Activated T-helper 2 cell treated with anti-CD3 and anti-CD28 coated beads, Interferon-gamma antibody, Interleukin-2, Interleukin-4, amounts not matched to agents 10 μg/mL and 5 μg/mL and 100 μg/mL, durations not matched to agents 14 hours and 24 hours and 36 hours (primary cell): Measurements from ENCODE around the gene LRRC61. TPM values are rescaled to one million over a fixed set of nuclear protein-coding genes. Genes with fewer than 3 reads are reported as not detected.

ENCODE experiments used
- DNase-seq: peaks from one replicate; pipeline ENCODE4 v3.0.0; 2021; ENCODE audit warnings: low spot score
- H3K27ac Mint-ChIP-seq: one replicate; pipeline ENCODE4 v1.8.0; 2021; ENCODE audit warnings: mixed read lengths
- H3K27me3 Mint-ChIP-seq: one replicate; pipeline ENCODE4 v1.8.0; 2021; ENCODE audit warnings: low read depth, mixed read lengths
- H3K36me3 Mint-ChIP-seq: one replicate; pipeline ENCODE4 v1.8.0; 2021; ENCODE audit warnings: low read depth, mixed read lengths
- H3K4me1 Mint-ChIP-seq: one replicate; pipeline ENCODE4 v1.8.0; 2021; ENCODE audit warnings: low read depth, mixed read lengths
- H3K4me3 Mint-ChIP-seq: one replicate; pipeline ENCODE4 v1.8.0; 2021; ENCODE audit warnings: low read depth, mild to moderate bottlenecking, moderate library complexity, mixed read lengths
- H3K9me3 Mint-ChIP-seq: one replicate; pipeline ENCODE4 v1.8.0; 2021; ENCODE audit warnings: mixed read lengths
- intact Hi-C: fragments of 100-400 bp; cut with micrococcal nuclease; formaldehyde crosslinking; loops from one replicate; pipeline ENCODE4 v1.15.1; 2023
- total RNA-seq: library from RNA; stranded (reverse); gene quantifications from 2 replicates; pipeline ENCODE4 v1.2.3, GENCODE V29; 2022

The LRRC61 gene
- total RNA-seq, 1 donor from 2014 or later, result 25.8 TPM

DNA sequence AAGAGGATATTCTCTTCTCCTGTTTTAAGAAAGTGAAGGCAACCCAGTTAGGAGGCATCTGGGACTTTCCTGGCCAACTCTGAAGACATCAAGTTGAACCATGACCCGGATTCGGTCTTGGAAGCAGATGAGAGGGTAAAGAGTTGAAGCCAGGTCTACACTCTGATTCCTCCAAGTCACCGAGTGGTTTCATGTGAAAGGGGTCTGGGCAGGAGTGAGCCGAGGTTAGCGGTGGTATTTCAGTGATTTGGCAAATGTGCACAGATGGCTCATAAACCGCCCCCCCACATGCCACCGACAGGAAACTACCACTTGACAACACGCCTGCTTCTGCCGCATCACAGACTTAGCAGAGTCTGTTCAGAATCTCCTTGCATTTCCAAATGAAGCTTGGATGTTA is 34.1 kb downstream of the LRRC61 start:
- DNase-seq, result peak; percentile 34
- peaks cover 4% of the 10 kb centered on the region for H3K27me3 Mint-ChIP-seq
- H3K9me3 Mint-ChIP-seq, result no peaks in the 10 kb centered on the region
- H3K4me3 Mint-ChIP-seq, result peak overlapping the region; percentile 27
- H3K4me1 Mint-ChIP-seq, result peaks cover 33% of the 10 kb centered on the region
- peak overlapping the region; percentile 68 for H3K27ac Mint-ChIP-seq
- intact Hi-C loops, result loop anchor here (1.0 to 5.0 kb wide), 6 partner anchors 11 to 400 kb away; partner anchors contain the start of genes ACTR3C, LRRC61, REPIN1 and ZNF775
- H3K36me3 Mint-ChIP-seq, result no peaks in the 10 kb centered on the region

DNA sequence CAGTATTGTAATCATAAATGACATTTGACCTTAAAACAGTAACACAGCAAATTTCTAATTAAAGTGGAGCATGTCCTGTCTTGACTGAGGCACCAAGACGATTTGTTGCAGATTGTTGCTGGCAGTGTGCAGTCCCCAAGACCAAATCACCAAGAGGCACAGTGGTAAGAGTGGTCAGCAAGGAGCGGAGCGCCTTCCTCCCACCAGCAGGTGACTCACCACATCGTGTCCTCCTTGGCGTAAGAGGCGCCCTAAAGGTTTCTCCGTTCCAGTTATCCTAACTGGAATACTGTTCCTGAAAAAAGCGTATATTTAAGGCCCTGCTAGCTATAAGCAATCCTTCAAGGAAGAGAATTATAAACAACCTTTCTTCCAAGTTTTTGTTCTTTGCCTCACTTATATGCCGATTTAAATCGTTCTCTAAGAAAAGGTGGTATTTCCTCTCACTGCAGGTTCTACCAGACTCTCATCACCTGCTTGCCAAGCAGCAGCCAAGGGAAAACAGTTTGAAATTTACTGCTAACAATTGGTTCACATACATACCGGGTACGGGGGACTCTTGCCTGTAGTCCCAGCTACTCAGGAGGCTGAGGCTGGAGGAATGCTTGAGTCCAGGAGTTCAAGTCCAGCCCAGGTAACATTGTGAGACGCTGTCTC is 34.7 kb downstream of the LRRC61 start:
- no peak for DNase-seq
- peak overlapping the region; percentile 68 for H3K27ac Mint-ChIP-seq
- no peaks in the 10 kb centered on the region for H3K9me3 Mint-ChIP-seq
- no peak overlapping the region for H3K4me3 Mint-ChIP-seq
- no peaks in the 10 kb centered on the region for H3K36me3 Mint-ChIP-seq
- intact Hi-C loops, result loop anchor here (1.0 to 5.0 kb wide), 6 partner anchors 10 to 399 kb away; partner anchors contain the start of genes ACTR3C, LRRC61, REPIN1 and ZNF775
- H3K4me1 Mint-ChIP-seq, result peaks cover 33% of the 10 kb centered on the region
- peaks cover 2% of the 10 kb centered on the region for H3K27me3 Mint-ChIP-seq

DNA sequence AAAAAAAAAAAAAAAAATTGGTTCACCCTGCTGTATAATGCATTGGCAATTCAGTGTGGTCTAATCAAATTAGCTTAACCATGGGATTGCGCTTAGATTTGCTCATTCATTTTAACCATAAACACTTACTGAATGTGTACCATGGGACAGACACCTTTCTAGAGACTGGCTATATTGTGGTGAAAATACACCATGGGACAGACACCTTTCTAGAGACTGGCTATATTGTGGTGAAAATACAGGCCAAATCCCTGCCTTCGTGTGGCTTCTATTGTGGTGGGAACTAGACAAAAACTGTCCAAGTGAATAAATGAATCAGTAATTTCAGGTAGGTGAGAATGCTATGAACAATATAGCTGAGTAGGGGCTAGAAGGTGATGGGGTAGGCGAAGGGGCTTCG is 35.3 kb downstream of the LRRC61 start:
- H3K9me3 Mint-ChIP-seq, result no peaks in the 10 kb centered on the region
- H3K27ac Mint-ChIP-seq, result no peak overlapping the region
- H3K27me3 Mint-ChIP-seq, result no peaks in the 10 kb centered on the region
- no peak for DNase-seq
- peaks cover 33% of the 10 kb centered on the region for H3K4me1 Mint-ChIP-seq
- no peaks in the 10 kb centered on the region for H3K36me3 Mint-ChIP-seq
- no peak overlapping the region for H3K4me3 Mint-ChIP-seq
- intact Hi-C loops, result loop anchor here (5.0 kb wide), 2 partner anchors 36 to 399 kb away; partner anchors contain the start of genes ACTR3C and LRRC61

DNA sequence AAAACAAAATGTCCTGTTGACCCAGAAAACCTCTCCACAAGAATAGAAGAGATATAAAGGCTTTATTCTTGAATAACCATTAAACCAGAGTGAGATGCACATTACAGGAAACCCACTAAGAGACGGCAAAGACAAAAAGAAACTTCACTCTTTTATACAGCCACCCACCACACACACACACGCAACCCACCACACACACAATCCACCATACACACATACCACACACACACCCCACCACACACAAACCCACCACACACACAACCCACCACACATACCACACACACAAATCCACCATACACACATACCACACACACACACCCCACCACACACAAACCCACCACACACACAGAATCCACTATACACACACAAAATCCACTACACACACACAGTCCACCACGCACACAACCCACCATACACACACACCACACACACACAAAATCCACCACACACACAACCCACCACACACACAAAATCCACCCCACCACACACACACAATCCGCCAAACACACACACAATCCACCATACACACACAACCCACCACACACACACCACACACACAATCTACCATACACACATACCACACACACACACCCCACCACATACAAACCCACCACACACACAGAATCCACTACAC is 36.0 kb downstream of the LRRC61 start:
- Mint-ChIP-seq H3K9me3 (no peaks in the 10 kb centered on the region), H3K36me3 (no peaks in the 10 kb centered on the region), H3K27me3 (no peaks in the 10 kb centered on the region), H3K27ac (no peak overlapping the region), H3K4me3 (no peak overlapping the region), H3K4me1 (peaks cover 37% of the 10 kb centered on the region)
- DNase-seq, result no peak
- intact Hi-C loops, result loop anchor here (5.0 kb wide), 2 partner anchors 37 to 398 kb away; partner anchors contain the start of genes ACTR3C and LRRC61

DNA sequence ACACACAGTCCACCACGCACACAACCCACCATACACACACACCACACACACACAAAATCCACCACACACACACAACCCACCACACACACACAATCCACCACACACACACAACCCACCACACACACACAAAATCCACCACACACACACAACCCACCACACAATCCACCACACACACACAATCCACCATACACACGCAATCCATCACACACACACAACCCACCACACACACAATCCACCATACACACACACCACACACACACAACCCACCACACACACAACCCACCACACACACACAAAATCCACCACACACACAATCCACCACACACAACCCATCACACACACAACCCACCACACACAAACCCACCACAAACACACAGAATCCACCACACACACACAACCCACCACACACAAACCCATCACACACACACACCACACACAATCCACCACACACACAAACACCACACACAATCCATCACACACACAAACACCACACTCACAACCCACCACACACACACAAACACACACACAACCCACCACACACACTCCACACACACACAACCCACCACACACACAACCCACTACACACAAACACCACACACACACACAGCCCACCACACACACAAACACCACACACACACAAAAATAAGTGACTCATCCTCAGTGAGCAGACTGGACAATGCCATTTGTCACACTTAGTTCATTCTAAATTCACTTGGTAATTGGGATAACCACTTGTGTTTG is 36.6 kb downstream of the LRRC61 start:
- peaks cover 40% of the 10 kb centered on the region for H3K4me1 Mint-ChIP-seq
- no peaks in the 10 kb centered on the region for H3K27me3 Mint-ChIP-seq
- no peaks in the 10 kb centered on the region for H3K36me3 Mint-ChIP-seq
- DNase-seq, result no peak
- H3K4me3 Mint-ChIP-seq, result no peak overlapping the region
- no peaks in the 10 kb centered on the region for H3K9me3 Mint-ChIP-seq
- peak overlapping the region; percentile 40 for H3K27ac Mint-ChIP-seq
- intact Hi-C loops, result loop anchor here (5.0 kb wide), 2 partner anchors 37 to 398 kb away; partner anchors contain the start of genes ACTR3C and LRRC61

DNA sequence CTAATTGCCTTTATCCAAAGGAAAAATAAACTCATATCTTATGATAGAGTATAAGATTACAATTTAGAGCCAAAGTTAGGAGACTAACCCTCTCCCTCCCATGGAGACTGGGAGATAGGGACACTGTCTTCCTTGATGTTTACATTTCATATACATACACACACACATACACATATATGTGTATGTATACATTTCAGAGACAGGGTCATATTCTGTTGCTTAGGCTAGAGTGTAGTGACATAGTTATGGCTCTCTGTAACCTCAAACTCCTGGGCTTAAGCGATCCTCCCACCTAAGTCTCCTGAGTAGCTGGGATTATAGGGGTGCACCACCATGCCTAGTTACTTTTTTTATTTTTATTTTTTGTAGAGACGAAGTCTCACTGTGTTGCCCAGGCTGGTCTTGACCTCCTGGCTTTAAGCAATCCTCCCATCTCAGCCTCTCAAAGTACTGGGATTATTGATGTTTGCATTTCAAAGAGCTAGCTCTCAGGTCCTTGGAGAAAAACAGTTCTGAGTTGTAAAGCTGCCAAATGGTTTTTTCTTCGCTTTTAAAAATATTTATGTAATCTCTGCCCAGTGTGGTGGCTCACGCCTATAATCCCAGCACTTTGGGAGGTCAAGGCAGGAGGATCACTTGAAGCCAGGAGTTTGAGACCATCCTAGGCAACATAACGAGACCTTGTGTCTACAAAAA is 37.4 kb downstream of the LRRC61 start:
- intact Hi-C loops, result no loop called here
- no peaks in the 10 kb centered on the region for H3K36me3 Mint-ChIP-seq
- no peaks in the 10 kb centered on the region for H3K27me3 Mint-ChIP-seq
- H3K4me3 Mint-ChIP-seq, result no peak overlapping the region
- H3K9me3 Mint-ChIP-seq, result no peaks in the 10 kb centered on the region
- DNase-seq, result no peak
- peak overlapping the region; percentile 40 for H3K27ac Mint-ChIP-seq
- peaks cover 43% of the 10 kb centered on the region for H3K4me1 Mint-ChIP-seq

DNA sequence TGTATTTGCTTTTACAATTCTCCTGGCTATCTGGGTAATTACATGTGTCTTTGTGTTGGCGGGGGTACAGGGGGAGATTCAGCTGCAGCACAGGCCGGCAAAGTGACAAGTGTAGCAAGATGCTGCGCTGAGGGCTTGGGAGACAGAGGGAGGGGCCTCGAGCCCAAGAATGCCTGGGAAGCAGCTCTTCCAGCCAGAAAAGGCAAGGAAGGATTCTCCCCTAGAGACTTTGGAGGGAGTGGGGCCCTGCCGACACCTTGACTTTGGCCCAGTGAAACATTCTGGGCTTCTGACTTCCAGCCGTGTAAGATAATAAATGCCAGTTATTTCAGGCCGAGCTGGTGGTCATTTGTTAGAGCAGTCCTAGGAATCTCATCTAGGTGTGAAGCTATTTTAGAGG is 38.2 kb downstream of the LRRC61 start:
- no peaks in the 10 kb centered on the region for H3K27me3 Mint-ChIP-seq
- no peak overlapping the region for H3K27ac Mint-ChIP-seq
- no peaks in the 10 kb centered on the region for H3K36me3 Mint-ChIP-seq
- intact Hi-C loops, result no loop called here
- H3K4me1 Mint-ChIP-seq, result peaks cover 43% of the 10 kb centered on the region
- no peak for DNase-seq
- no peak overlapping the region for H3K4me3 Mint-ChIP-seq
- no peaks in the 10 kb centered on the region for H3K9me3 Mint-ChIP-seq

DNA sequence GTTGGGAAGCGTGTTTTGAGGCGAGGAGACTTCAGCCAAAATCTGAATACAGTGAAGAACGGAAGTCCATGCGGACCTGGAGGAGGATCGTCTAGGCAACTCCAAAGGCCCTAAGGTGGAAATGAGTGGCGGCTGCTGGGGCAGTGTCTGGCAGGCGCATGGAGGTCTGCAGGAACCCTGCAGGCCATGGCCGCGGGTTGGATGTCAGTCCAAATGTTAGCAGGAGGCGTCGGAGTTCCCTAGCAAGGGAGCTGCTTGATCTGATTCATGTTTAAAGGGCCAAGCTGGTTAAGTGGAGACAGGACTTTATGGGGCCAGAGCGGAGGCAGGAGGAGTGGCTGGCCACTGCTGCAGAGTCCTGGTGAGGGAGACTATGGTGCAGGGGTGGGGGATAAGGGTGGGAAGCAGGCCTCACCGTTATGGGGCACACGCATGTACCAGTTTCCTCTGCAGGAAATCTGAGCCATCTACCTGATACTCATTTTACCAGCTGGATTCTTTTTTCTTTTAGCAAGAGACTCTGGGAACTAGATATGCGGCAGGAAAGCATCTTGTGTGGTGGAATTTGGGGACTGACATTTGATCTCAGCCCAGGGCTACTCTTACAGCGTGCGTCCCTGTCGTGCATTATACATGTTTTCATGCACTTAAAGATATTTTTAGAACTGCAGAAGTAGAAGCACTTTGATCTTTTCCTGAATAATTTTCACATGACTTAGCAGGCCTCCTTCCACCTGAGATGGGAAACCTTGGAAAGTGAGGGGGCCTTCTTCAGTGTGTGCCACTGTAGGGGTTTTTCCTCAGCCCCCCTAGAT is 38.9 kb downstream of the LRRC61 start:
- Mint-ChIP-seq H3K4me1 (peaks cover 39% of the 10 kb centered on the region), H3K4me3 (no peak overlapping the region), H3K36me3 (no peaks in the 10 kb centered on the region), H3K9me3 (no peaks in the 10 kb centered on the region), H3K27me3 (no peaks in the 10 kb centered on the region), H3K27ac (no peak overlapping the region)
- intact Hi-C loops, result no loop called here
- DNase-seq, result no peak

DNA sequence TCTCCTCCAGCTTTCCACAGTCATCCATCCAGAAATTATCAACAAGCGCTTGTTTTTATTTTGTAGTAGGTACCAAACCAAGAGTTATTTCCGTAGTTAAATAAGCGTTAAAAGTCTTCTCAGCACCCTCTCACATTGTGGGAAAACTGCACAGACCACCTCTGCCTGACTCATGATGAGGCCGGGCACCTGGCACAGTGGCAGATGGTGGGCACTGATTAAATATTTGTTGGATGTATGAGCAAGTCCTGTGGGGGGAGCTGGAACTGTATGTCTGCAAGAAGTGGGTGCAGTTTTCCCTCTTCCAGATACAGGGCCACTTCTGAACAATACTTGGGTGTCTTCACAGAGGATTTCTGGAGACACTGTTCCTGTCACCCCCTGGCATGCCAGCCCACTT is 40.2 kb downstream of the LRRC61 start:
- H3K9me3 Mint-ChIP-seq, result no peaks in the 10 kb centered on the region
- no peaks in the 10 kb centered on the region for H3K36me3 Mint-ChIP-seq
- H3K27me3 Mint-ChIP-seq, result no peaks in the 10 kb centered on the region
- peaks cover 35% of the 10 kb centered on the region for H3K4me1 Mint-ChIP-seq
- H3K4me3 Mint-ChIP-seq, result no peak overlapping the region
- no peak for DNase-seq
- H3K27ac Mint-ChIP-seq, result no peak overlapping the region
- intact Hi-C loops, result no loop called here

DNA sequence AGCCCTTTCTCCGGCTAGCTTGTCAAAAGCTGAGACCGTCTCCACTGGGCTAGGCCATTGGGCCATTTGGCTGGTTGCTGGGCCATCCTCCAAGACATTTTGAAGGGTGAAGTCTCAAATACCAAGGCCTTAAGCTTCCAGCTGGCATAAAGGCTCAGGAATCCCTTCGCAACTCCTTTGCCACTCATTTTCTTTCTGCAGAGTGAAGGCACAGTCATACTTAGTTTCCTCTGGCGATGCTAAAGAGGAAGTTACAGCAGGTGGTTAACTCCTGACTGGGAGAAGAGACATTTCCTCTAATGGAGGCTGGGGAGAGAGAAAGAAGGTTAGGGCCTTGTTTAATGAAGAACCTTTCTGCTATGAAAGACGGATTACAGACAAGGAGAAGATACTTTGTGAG is 40.7 kb downstream of the LRRC61 start:
- DNase-seq, result no peak
- Mint-ChIP-seq H3K27ac (no peak overlapping the region), H3K36me3 (peaks cover under 1% of the 10 kb centered on the region), H3K27me3 (no peaks in the 10 kb centered on the region), H3K4me3 (no peak overlapping the region), H3K4me1 (peaks cover 33% of the 10 kb centered on the region), H3K9me3 (no peaks in the 10 kb centered on the region)
- intact Hi-C loops, result no loop called here

DNA sequence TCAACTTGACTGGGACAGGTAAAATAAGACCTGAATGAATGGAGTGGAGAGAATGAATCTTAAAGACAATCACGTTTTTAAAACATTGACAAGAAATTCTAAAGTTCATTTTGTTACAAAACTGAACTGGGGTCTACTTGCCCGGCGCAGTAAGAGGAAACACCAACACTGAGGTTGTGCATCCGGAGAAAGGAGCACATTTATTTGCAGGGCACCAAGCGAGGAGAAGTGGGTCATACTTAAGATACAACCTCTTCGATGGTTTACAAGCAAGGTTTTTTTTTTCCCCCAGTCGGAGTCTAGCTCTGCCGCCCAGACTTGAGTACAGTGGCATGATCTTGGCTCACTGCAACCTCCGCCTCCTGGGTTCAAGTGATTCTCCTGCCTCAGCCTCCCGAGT is 42.0 kb downstream of the LRRC61 start:
- no peak overlapping the region for H3K27ac Mint-ChIP-seq
- no peaks in the 10 kb centered on the region for H3K27me3 Mint-ChIP-seq
- no peak for DNase-seq
- peaks cover 8% of the 10 kb centered on the region for H3K36me3 Mint-ChIP-seq
- intact Hi-C loops, result no loop called here
- no peaks in the 10 kb centered on the region for H3K9me3 Mint-ChIP-seq
- H3K4me3 Mint-ChIP-seq, result no peak overlapping the region
- H3K4me1 Mint-ChIP-seq, result peaks cover 31% of the 10 kb centered on the region
